HepG2 (cell line): Measurements from ENCODE around the gene CCDC154. TPM values are rescaled to one million over a fixed set of nuclear protein-coding genes. Genes with fewer than 3 reads are reported as not detected.

ENCODE experiments used
- ARID2 ChIP-seq: sonication (generic); formaldehyde crosslinking; IDR thresholded peaks from 2 replicates; pipeline ENCODE4 v1.8.1; 2022; ENCODE audit warnings: mild to moderate bottlenecking, missing genetic modification reagents, borderline replicate concordance
- GABPA ChIP-seq, 2 experiments: IDR thresholded peaks; 2 replicates each; pipeline ENCODE4 v1.6.1; 2011 to 2016; ENCODE audit warnings: low read depth in 2 of 2, low read length in 1 of 2, missing biosample characterization in 1 of 2, missing genetic modification characterization in 1 of 2
- POLR2AphosphoS5 ChIP-seq: IDR thresholded peaks from 2 replicates; pipeline ENCODE4 v1.6.1; 2012; ENCODE audit warnings: low read depth, low read length
- STAT6 ChIP-seq: sonication (generic); formaldehyde crosslinking; IDR thresholded peaks from 2 replicates; pipeline ENCODE4 v1.4.0; 2020; ENCODE audit warnings: missing genetic modification reagents, mild to moderate bottlenecking, borderline replicate concordance
- TRIM22 ChIP-seq: fragments of 450-650 bp; IDR thresholded peaks from 2 replicates; pipeline ENCODE4 v1.6.1; 2017
- ZBTB33 ChIP-seq: sonication (generic); formaldehyde crosslinking; IDR thresholded peaks from 2 replicates; pipeline ENCODE4 v1.4.0; 2020; ENCODE audit warnings: missing genetic modification reagents
- ZNF280B ChIP-seq: sonication (generic); formaldehyde crosslinking; IDR thresholded peaks from 2 replicates; pipeline ENCODE4 v1.5.0; 2020; ENCODE audit warnings: missing genetic modification reagents, mild to moderate bottlenecking, borderline replicate concordance
- ZNF484 ChIP-seq: sonication (generic); formaldehyde crosslinking; IDR thresholded peaks from 2 replicates; pipeline ENCODE4 v1.5.1; 2020; ENCODE audit warnings: mild to moderate bottlenecking, low read depth, missing genetic modification reagents, borderline replicate concordance
- ZNF589 ChIP-seq: sonication (generic); formaldehyde crosslinking; conservative IDR thresholded peaks from 2 replicates; pipeline ENCODE4 v1.8.0; 2022; ENCODE audit warnings: mild to moderate bottlenecking, moderate library complexity, missing genetic modification reagents
- ZNF879 ChIP-seq: sonication (generic); formaldehyde crosslinking; IDR thresholded peaks from 2 replicates; pipeline ENCODE4 v1.8.1; 2023; ENCODE audit warnings: missing genetic modification reagents
- polyA plus RNA-seq, 8 experiments: library from polyadenylated mRNA; depleted of rRNA in 3 of 8; stranded (reverse) in 7 of 8; unstranded in 1 of 8; fragments of >200 nt; fragmentation: Illumina TruSeq in 4 of 8; extraction: Trizol in 4 of 8; gene quantifications; 2 replicates each; pipeline versions ENCODE4 v1.2.1 to v1.2.3, GENCODE V29; 2011 to 2016; ENCODE audit warnings: low read depth in 4 of 8, missing spikeins in 1 of 8, mixed read lengths in 1 of 8; ENCODE audit not compliant: insufficient read depth in 1 of 8
- total RNA-seq, 5 experiments: library from RNA; depleted of rRNA; stranded (reverse); fragments of >200 nt; fragmentation: Illumina TruSeq; extraction: Trizol; gene quantifications; 2 replicates each; pipeline ENCODE4 v1.2.3, GENCODE V29; 2016; ENCODE audit warnings: low read depth in 1 of 5

CCDC154 gene
- total and polyA plus RNA-seq, 2 of the 13 experiments (the other 11 are each of a cell fraction or from before 2014, with no cell fraction given), result 0.92 to 1.5 TPM

GRCh38 chr16:1492923-1493745 is 48.8 kb upstream of the CCDC154 start, which contains the start of gene TELO2 (continued):
- 0 out of 2 replicates have a peak, but pooled peaks have one; percentile 47 for TF ChIP-seq ZNF280B (CRISPR knock-in tag)
- no peak for TF ChIP-seq TRIM22
- TF ChIP-seq GABPA (IDR thresholded peaks at IDR 0.05; ENCODE audit: low read depth, low read length), result no peak
- peak; percentile 56 for TF ChIP-seq GABPA (CRISPR knock-in tag; IDR thresholded peaks at IDR 0.05; ENCODE audit: low read depth)
- no peak for TF ChIP-seq STAT6
- peak; percentile 73 for TF ChIP-seq ZBTB33 (CRISPR knock-in tag)
- TF ChIP-seq ZNF484 (CRISPR knock-in tag), result no peak
- peak; percentile 69; the same call in 1 of the 2 replicates for TF ChIP-seq ZNF879 (CRISPR knock-in tag)
- TF ChIP-seq POLR2AphosphoS5, result peak; percentile 70
- no peak for TF ChIP-seq ARID2 (CRISPR knock-in tag)
- no peak for TF ChIP-seq ZNF589
